ENCODE data around the gene MMD.
"Not testable (repeated sequence)": the region's sequence is repeated elsewhere in the genome, so short reads cannot be mapped to it uniquely, and the experiment has no call there.

The MMD gene

GRCh38 chr17:55443904-55444303 is 22.3 kb upstream of the MMD start:
- DNase-seq: no peak

DNA sequence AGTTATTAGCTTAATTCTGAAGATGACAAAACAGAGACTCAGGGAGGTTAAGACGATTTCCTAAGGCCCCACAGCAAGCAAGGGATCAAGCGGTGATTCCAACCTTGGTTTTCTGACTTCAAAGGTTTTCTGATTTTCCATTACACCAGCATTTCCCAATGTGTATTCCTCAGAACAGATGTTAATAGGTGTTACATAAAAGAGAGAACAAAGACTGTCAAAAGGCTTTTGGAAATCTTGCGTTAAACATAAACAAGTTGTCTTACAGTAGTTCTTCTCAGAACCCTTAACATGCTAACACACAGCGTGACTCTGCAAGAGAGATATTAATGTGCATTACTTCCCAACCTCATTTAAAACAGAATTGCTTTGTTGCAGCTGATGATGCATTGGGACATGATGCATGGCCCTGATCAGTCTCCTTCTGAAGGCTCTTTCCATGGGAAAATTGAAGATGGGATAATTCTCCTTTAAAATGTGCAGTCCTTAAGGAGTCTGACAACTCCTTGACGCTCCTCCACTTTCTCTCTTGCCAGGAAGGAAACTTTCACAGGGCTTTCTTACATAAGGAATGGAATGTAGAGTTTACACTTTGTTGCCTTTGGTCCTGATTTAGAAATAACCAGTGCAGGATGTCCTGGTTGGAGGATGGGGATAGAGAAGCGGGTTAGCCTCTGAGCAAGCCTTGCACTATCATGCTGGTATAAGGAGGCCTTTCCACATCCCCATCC is 21.5 kb upstream of the MMD start:
- no peak for DNase-seq

DNA sequence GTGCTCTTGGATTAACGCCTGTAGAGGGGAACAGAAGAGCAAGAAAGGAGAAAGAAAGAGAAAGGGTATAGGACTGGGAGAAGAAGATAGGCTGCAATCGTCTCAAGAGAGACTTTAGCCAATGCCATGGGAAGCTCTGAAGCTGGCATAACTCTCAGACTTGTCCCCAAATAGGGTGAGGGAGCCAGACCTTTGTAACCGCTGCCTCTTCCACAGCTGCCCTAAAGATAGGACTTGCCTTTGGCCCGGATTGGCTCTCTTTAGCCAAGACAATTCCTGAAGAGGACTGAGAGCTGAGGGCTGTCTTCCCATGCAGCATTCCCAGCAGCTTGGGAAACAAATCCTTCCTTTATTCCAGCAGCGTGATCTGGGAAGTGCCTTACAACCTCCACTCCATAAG is 20.8 kb upstream of the MMD start:
- DNase-seq: no peak

- DNase-seq: no peak
These were observed 19.9 kb upstream of the MMD start for GRCh38 chr17:55441544-55441943.

- DNase-seq: no peak
These were observed 18.8 kb upstream of the MMD start for GRCh38 chr17:55440391-55440790.

DNA sequence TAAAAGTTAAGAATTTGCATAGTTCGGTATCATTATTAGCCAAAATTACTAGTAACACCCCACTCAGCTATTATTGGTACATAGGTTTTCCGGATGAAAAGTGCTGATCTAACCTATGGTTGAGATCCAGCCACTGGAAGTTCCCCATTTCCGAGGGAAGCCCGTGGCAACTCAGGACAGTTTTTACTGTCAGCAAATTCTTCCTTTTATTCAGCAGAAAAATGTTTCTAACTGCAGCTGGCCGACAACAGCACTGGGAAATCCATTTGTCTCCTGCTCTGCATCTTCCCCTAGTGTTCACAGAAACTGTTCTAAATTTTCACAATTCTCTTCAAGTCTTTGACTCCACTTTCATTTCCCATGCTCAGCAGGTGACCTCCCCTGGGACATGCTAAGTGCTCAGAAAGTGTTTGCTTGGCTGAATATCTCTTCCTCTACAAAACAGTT is 15.5 kb upstream of the MMD start:
- no peak for DNase-seq

GRCh38 chr17:55436224-55437158 is 14.9 kb upstream of the MMD start:
- no peak for DNase-seq

DNA sequence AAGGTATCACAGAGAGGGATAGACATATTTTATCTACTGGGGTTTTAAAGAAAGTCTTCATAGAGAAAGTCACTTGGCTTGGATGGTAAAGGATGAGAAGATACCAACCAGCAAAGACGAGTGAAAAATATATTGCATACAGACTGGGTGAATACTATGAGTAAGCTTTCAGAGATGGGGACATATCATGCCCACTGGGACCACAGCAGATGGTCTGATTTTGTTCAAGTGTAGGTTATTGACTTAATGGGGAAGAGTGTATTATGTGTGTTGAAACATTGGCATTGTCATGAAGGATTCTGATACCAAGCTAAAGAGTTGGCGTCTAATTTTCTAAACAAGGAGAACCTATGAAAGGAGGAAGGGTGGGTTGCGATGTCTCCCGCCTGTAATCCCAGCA is 13.8 kb upstream of the MMD start:
- no peak for DNase-seq

GRCh38 chr17:55434721-55435120 is 13.1 kb upstream of the MMD start:
- DNase-seq: no peak

GRCh38 chr17:55433629-55434422 is 12.2 kb upstream of the MMD start:
- DNase-seq: no peak

DNA sequence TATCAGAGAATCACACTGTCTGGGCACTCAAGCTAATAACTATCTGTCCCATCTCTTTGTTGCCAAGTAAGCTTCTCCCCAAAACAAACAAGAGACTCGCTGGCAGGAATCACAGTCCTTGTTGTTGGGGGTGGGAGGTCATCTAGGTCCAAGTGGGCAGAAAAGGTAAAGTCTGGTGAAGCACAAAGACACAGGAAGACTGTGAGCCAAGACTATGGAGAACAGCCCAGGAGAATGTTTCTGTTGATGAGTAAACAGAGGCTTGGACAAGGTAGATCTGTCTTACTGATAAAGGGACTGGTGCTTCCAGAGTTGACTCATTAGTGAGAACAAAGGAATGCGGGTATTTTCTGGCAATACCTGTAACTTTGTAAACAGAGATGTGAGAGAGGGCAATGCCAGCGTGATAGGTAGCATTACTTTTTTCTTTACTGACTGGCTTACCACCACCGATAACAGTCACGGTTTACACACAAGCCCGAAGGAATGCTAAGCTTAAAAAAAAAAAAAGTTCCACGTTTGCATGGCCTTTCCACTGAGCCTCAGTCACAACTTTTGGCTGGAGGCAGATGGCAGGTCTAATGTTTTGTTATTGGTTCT is 11.5 kb upstream of the MMD start:
- DNase-seq: no peak

DNA sequence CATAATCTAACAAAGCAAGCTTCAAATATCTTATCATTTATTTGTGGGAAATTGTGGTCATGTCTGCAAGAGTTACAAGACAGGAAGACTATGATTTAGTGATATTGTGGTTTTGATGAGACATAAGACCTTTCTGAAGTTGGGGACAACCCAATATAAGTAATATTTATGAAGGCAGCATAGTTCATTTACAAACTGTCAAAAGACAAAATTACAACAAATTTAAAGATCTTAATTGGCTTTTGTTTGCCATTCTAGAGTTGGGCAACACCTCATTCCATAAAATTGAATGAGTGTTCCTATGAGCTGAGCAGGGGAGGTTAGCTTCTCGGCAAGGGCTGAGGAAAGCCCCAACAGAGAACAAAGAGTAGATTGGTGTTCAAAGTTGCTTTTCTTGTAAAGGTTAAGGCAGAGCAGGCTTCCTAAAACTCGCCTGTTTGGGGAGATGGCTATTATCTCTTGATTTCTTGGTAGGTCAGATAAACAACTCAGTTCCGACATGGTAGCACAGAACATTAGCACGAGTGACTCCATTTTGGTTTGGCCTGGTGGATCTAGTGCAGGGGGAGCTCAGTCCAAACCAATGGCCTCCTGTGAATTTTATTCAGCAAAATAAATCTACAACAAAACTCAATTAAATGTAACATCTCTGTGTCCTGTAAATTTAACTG is 10.9 kb upstream of the MMD start:
- no peak for DNase-seq

GRCh38 chr17:55431914-55432313 is 10.3 kb upstream of the MMD start:
- not testable (repeated sequence) for DNase-seq

- no peak for DNase-seq
These were observed 9.1 kb upstream of the MMD start for GRCh38 chr17:55430541-55431288.

- no peak for DNase-seq
These were observed 5.9 kb upstream of the MMD start for GRCh38 chr17:55427587-55427882.

GRCh38 chr17:55426851-55427586 is 5.4 kb upstream of the MMD start:
- no peak for DNase-seq

DNA sequence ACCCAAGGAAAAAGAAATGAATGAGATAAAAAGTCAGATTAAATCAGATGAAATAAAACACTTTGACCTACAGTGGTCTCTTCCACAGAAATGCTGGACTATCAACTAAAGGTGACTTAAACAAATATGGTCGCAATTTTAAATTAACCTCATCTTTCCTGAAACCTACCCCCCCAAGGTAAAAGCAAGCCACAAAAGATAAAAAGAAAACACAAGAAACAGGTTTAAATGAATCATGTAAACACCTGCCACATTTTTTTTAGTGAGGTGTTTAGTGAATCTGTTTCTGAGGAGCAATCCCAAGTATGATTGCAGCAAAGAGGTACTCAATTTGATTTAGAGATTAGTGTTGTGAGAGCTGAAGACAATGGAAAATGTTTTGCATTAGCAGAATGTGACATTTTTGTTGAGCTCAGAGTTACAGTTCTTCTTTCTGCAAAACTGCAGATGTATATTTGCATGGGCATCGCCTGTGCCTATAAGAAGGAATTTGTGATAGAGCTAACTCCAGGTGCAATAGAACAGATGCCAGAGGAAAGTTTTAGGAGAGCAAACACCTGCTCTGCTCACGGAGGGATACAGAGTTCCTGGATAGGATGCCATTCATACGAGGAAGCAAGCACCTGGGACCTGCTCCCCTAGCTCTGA is 3.4 kb upstream of the MMD start:
- DNase-seq: no peak

DNA sequence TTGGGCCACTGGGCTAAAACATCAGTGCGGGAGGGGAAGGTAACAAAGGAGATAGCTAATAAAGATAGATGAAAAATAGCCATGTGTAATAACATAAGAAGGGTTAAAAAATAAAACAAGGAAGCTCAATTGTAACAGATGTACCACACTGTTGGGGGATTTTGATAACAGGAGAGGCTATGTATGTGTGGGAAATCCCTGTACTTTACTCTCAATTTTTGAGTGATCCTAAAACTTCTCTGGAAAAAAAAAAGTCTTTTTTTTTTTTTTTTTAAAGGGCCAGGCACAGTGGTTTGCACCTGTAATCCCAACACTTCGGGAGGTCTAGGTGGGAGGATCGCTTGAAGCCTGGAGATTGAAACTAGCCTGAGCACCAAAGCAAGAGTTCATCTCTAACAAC is 1.9 kb upstream of the MMD start:
- DNase-seq: no peak

DNA sequence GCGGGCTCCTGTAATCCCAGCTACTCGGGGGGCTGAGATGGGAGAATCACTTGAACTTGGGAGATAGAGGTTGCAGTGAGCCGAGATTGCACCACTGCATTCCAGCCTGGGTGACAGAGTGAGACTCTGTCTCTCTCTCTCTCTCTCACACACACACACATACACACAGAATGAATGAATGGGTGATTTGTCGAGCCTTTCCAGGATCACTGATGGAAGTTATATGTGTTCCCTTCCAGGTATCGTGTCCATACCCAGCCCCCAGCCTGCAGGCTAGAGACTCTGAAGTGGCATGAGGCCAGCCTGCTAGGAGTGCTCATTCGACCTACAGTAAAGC is 1.2 kb upstream of the MMD start:
- DNase-seq: not testable (repeated sequence)

DNA sequence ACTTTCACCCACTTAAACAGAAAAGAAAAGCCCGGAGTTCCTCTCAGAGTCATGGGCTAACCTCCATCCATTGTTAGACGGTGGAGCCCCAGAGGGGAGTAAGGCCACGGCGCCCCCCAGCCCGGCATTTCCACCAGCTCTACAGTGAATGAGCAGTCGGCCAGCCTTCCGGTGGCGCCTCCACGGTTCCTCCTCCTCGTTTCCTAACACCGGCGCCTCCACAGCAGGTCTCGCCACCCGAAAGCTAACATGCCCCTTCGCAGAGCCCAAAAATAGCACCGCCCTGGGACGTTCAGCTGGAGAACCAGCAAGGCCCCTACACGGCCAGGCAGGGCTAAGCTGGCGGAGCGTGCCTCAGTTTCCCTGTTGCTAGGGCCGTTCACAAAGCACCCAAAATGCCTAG is 858 bp downstream of the MMD start:
- peak; percentile 22 for DNase-seq

Data from NCI-H146 (cell line).